Hepatocyte (in vitro differentiated cells): ENCODE data around the gene TRRAP. TPM values are rescaled to one million over a fixed set of nuclear protein-coding genes. Genes with fewer than 3 reads are reported as not detected.

Experiments used
- DNase-seq: peaks from one replicate; pipeline ENCODE4 v3.0.0-alpha.2; 2016; ENCODE audit warnings: low spot score
- H2AFZ ChIP-seq: fragments of 200-600 bp; sonication (generic); 2 replicates; pipeline ENCODE4 v1.6.0; 2016; ENCODE audit warnings: antibody characterized with exemption, mild to moderate bottlenecking
- H3K27ac ChIP-seq: fragments of 200-600 bp; sonication (generic); 2 replicates; pipeline ENCODE4 v1.5.1; 2016; ENCODE audit warnings: mild to moderate bottlenecking
- H3K27me3 ChIP-seq: fragments of 200-600 bp; sonication (generic); 2 replicates; pipeline ENCODE4 v1.6.1; 2016
- H3K36me3 ChIP-seq: fragments of 200-600 bp; sonication (generic); replicated peaks from 2 replicates; pipeline ENCODE4 v1.5.1; 2016; ENCODE audit warnings: low read depth; ENCODE audit not compliant: insufficient read depth
- H3K4me1 ChIP-seq: fragments of 200-600 bp; sonication (generic); 2 replicates; pipeline ENCODE4 v1.5.1; 2016; ENCODE audit warnings: mild to moderate bottlenecking, moderate library complexity; ENCODE audit not compliant: insufficient read depth
- H3K4me2 ChIP-seq: fragments of 200-600 bp; sonication (generic); 2 replicates; pipeline ENCODE4 v1.6.0; 2016
- H3K4me3 ChIP-seq: fragments of 200-600 bp; sonication (generic); 2 replicates; pipeline ENCODE4 v1.5.1; 2016; ENCODE audit warnings: mild to moderate bottlenecking
- H3K79me2 ChIP-seq: fragments of 200-600 bp; sonication (generic); 2 replicates; pipeline ENCODE4 v1.6.0; 2017; ENCODE audit warnings: mild to moderate bottlenecking
- H3K9me2 ChIP-seq: fragments of 200-600 bp; sonication (generic); replicated peaks from 2 replicates; pipeline ENCODE4 v1.6.0; 2017; ENCODE audit warnings: mild to moderate bottlenecking; ENCODE audit not compliant: insufficient read depth
- H3K9me3 ChIP-seq: fragments of 200-600 bp; sonication (generic); 2 replicates; pipeline ENCODE4 v1.5.1; 2016; ENCODE audit warnings: low read depth, mild to moderate bottlenecking
- H4K20me1 ChIP-seq: fragments of 200-600 bp; sonication (generic); 2 replicates; pipeline ENCODE4 v1.6.0; 2016; ENCODE audit warnings: mild to moderate bottlenecking; ENCODE audit not compliant: insufficient read depth, poor library complexity, severe bottlenecking
- CTCF ChIP-seq: fragments of 200-600 bp; sonication (generic); IDR thresholded peaks from 2 replicates; pipeline ENCODE4 v1.5.1; 2016; ENCODE audit warnings: antibody characterized with exemption, mild to moderate bottlenecking; ENCODE audit not compliant: poor library complexity
- EZH2 ChIP-seq: fragments of 200-600 bp; sonication (generic); IDR thresholded peaks from 2 replicates; pipeline ENCODE4 v1.6.1; 2016; ENCODE audit warnings: antibody characterized with exemption, mild to moderate bottlenecking, borderline replicate concordance
- EZH2phosphoT487 ChIP-seq: fragments of 200-600 bp; sonication (generic); IDR thresholded peaks from one replicate; pipeline ENCODE4 v1.6.1; 2018; ENCODE audit warnings: antibody characterized with exemption, mild to moderate bottlenecking, low read depth, moderate library complexity; ENCODE audit not compliant: unreplicated experiment, severe bottlenecking
- WGBS: methylation state at CpG from one replicate; pipeline ENCODE4 v1.1.6; 2016; ENCODE audit warnings: low lambda C conversion rate; ENCODE audit errors: missing lambda C conversion rate; 5-methylcytosine and 5-hydroxymethylcytosine counted together
- polyA plus RNA-seq: library from polyadenylated mRNA; unstranded; fragments of >200 nt; fragmentation: Nextera tagmentation; extraction: Ambion mirVana; gene quantifications from 2 replicates; pipeline ENCODE4 v1.2.1, GENCODE V29; 2016
- total RNA-seq: library from RNA; depleted of rRNA; stranded (reverse); fragments of >200 nt; gene quantifications from 2 replicates; pipeline ENCODE4 v1.2.3, GENCODE V29; 2014

The TRRAP gene
- total and polyA plus RNA-seq, 2 experiments from 2014 or later = 6.1 to 25.1 TPM

GRCh38 chr7:99030951-99031350, 152.6 kb downstream of the TRRAP start:
- no peak for DNase-seq
- peaks cover 1% of the 10 kb centered on the region for H3K79me2 ChIP-seq
- no peaks in the 10 kb centered on the region for H3K4me1 ChIP-seq
- H3K27me3 ChIP-seq = no peaks in the 10 kb centered on the region
- H2AFZ ChIP-seq = no peak overlapping the region
- no peaks in the 10 kb centered on the region for H3K9me3 ChIP-seq
- H4K20me1 ChIP-seq = no peaks in the 10 kb centered on the region
- H3K9me2 ChIP-seq = no peaks in the 10 kb centered on the region
- no peak overlapping the region for H3K4me2 ChIP-seq
- peaks cover 4% of the 10 kb centered on the region for H3K36me3 ChIP-seq
- no peak overlapping the region for H3K4me3 ChIP-seq
- no peak for TF ChIP-seq EZH2
- no peak for TF ChIP-seq EZH2phosphoT487
- no peak for TF ChIP-seq CTCF
- 93% methylated on average over 5 of the region's 5 CpGs for WGBS
- H3K27ac ChIP-seq = no peak overlapping the region

- no peaks in the 10 kb centered on the region for H3K4me1 ChIP-seq
- H3K4me3 ChIP-seq = no peak overlapping the region
- 96% methylated on average over 7 of the region's 7 CpGs for WGBS
- no peaks in the 10 kb centered on the region for H3K79me2 ChIP-seq
- no peak overlapping the region for H2AFZ ChIP-seq
- TF ChIP-seq CTCF = no peak
- no peak for TF ChIP-seq EZH2
- no peak for TF ChIP-seq EZH2phosphoT487
- H3K4me2 ChIP-seq = no peak overlapping the region
- H3K27ac ChIP-seq = no peak overlapping the region
- H3K9me3 ChIP-seq = no peaks in the 10 kb centered on the region
- no peaks in the 10 kb centered on the region for H3K27me3 ChIP-seq
- DNase-seq = no peak
- no peaks in the 10 kb centered on the region for H3K9me2 ChIP-seq
- H3K36me3 ChIP-seq = peaks cover 4% of the 10 kb centered on the region
- H4K20me1 ChIP-seq = no peaks in the 10 kb centered on the region
These were observed 153.2 kb downstream of the TRRAP start for GRCh38 chr7:99031496-99031895.

DNA sequence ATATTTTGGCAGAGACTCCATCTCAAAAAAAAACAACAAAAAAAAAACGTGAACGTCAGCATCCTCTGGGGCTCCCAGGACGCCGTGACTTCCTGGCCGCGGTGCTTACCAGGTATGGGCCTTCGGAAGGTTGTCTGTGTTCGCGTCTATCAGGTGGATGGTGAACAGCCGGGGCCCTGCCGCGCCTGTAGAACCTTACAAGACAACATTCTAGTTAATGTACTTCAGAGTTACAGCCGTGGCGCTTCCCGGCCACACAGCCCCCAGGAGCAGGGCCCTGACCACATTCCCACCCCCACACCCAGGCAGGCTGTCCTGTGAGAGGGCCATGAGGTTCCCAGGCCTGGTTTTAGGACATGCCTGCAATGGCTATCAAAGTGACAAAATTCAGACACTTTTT, 154.6 kb downstream of the TRRAP start:
- H3K9me2 ChIP-seq = no peaks in the 10 kb centered on the region
- DNase-seq = no peak
- 98% methylated on average over 15 of the region's 15 CpGs for WGBS
- H4K20me1 ChIP-seq = no peaks in the 10 kb centered on the region
- H3K27ac ChIP-seq = no peak overlapping the region
- H3K4me3 ChIP-seq = no peak overlapping the region
- H2AFZ ChIP-seq = no peak overlapping the region
- H3K4me1 ChIP-seq = no peaks in the 10 kb centered on the region
- H3K36me3 ChIP-seq = peaks cover 4% of the 10 kb centered on the region
- H3K27me3 ChIP-seq = no peaks in the 10 kb centered on the region
- H3K4me2 ChIP-seq = no peak overlapping the region
- TF ChIP-seq EZH2phosphoT487 = no peak
- TF ChIP-seq EZH2 = no peak
- TF ChIP-seq CTCF = no peak
- no peaks in the 10 kb centered on the region for H3K79me2 ChIP-seq
- no peaks in the 10 kb centered on the region for H3K9me3 ChIP-seq

GRCh38 chr7:99033765-99034164, 155.4 kb downstream of the TRRAP start:
- Histone ChIP-seq H3K4me2 (no peak overlapping the region), H4K20me1 (no peaks in the 10 kb centered on the region), H2AFZ (no peak overlapping the region), H3K9me2 (no peaks in the 10 kb centered on the region), H3K79me2 (no peaks in the 10 kb centered on the region), H3K36me3 (peaks cover 4% of the 10 kb centered on the region), H3K9me3 (no peaks in the 10 kb centered on the region), H3K4me1 (no peaks in the 10 kb centered on the region), H3K27me3 (no peaks in the 10 kb centered on the region), H3K27ac (no peak overlapping the region), H3K4me3 (no peak overlapping the region)
- WGBS = 98% methylated on average over 4 of the region's 4 CpGs
- TF ChIP-seq EZH2 (no peak), EZH2phosphoT487 (no peak), CTCF (no peak)
- no peak for DNase-seq
